ENCODE results near the gene NTM.

- TF ChIP-seq, protein P1, sequence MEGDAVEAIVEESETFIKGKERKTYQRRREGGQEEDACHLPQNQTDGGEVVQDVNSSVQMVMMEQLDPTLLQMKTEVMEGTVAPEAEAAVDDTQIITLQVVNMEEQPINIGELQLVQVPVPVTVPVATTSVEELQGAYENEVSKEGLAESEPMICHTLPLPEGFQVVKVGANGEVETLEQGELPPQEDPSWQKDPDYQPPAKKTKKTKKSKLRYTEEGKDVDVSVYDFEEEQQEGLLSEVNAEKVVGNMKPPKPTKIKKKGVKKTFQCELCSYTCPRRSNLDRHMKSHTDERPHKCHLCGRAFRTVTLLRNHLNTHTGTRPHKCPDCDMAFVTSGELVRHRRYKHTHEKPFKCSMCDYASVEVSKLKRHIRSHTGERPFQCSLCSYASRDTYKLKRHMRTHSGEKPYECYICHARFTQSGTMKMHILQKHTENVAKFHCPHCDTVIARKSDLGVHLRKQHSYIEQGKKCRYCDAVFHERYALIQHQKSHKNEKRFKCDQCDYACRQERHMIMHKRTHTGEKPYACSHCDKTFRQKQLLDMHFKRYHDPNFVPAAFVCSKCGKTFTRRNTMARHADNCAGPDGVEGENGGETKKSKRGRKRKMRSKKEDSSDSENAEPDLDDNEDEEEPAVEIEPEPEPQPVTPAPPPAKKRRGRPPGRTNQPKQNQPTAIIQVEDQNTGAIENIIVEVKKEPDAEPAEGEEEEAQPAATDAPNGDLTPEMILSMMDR (IDR thresholded peaks at IDR 0.05), result no peak
- TF ChIP-seq POLR2A (IDR thresholded peaks at IDR 0.05), result no peak
- no peak for TF ChIP-seq POLR2AphosphoS5 (IDR thresholded peaks at IDR 0.05)
These were observed 263.7 kb downstream of the NTM start for GRCh38 chr11:131633921-131634715.
